H9 (cell line): ENCODE data around the gene NKX1-1. TPM values are rescaled to one million over a fixed set of nuclear protein-coding genes. Genes with fewer than 3 reads are reported as not detected.

Experiments
- DNase-seq: peaks from one replicate; pipeline ENCODE4 v3.0.0-alpha.2; 2017
- H2AFZ ChIP-seq: one replicate; pipeline ENCODE4 v1.6.1; 2013; ENCODE audit warnings: mild to moderate bottlenecking, low read length, control low read depth, moderate library complexity
- H2AK5ac ChIP-seq: 2 replicates; pipeline ENCODE4 v1.6.1; 2013; ENCODE audit warnings: low read length, control low read depth, mixed read lengths; ENCODE audit not compliant: insufficient read length
- H2BK120ac ChIP-seq: one replicate; pipeline ENCODE4 v1.6.1; 2013; ENCODE audit warnings: low read depth, mild to moderate bottlenecking, low read length, control low read depth, inconsistent platforms; ENCODE audit not compliant: poor library complexity, severe bottlenecking
- H2BK12ac ChIP-seq: 2 replicates; pipeline ENCODE4 v1.6.1; 2013; ENCODE audit warnings: low read length, control low read depth, mixed read lengths, low read depth; ENCODE audit not compliant: insufficient read length
- H2BK15ac ChIP-seq: 2 replicates; pipeline ENCODE4 v1.6.1; 2013; ENCODE audit warnings: low read depth, low read length, control low read depth
- H2BK20ac ChIP-seq: one replicate; pipeline ENCODE4 v1.6.1; 2013; ENCODE audit warnings: low read depth, mild to moderate bottlenecking, low read length, control low read depth, inconsistent platforms; ENCODE audit not compliant: poor library complexity, severe bottlenecking
- H2BK5ac ChIP-seq: 2 replicates; pipeline ENCODE4 v1.6.1; 2013; ENCODE audit warnings: low read length, control low read depth, mixed read lengths; ENCODE audit not compliant: insufficient read length
- H3K14ac ChIP-seq: 2 replicates; pipeline ENCODE4 v1.6.1; 2013; ENCODE audit warnings: low read length, control low read depth; ENCODE audit not compliant: insufficient read depth
- H3K18ac ChIP-seq: 2 replicates; pipeline ENCODE4 v1.6.1; 2013; ENCODE audit warnings: low read depth, mild to moderate bottlenecking, mixed read lengths, low read length, control low read depth; ENCODE audit not compliant: insufficient read length
- H3K23ac ChIP-seq: 2 replicates; pipeline ENCODE4 v1.6.1; 2013; ENCODE audit warnings: low read length, control low read depth, mixed read lengths, low read depth; ENCODE audit not compliant: insufficient read length
- H3K23me2 ChIP-seq: 2 replicates; pipeline ENCODE4 v1.6.1; 2013; ENCODE audit warnings: low read depth, mild to moderate bottlenecking, mixed read lengths, low read length, control low read depth; ENCODE audit not compliant: insufficient read length, poor library complexity, severe bottlenecking
- H3K27ac ChIP-seq: 2 replicates; pipeline ENCODE4 v1.5.1; 2013; ENCODE audit warnings: low read length, control low read depth, mixed read lengths, low read depth; ENCODE audit not compliant: insufficient read length
- H3K27me3 ChIP-seq: 2 replicates; pipeline ENCODE4 v1.6.1; 2013; ENCODE audit warnings: low read length, control low read depth, inconsistent platforms; ENCODE audit not compliant: insufficient read depth
- H3K4ac ChIP-seq: 2 replicates; pipeline ENCODE4 v1.6.1; 2013; ENCODE audit warnings: low read depth, mild to moderate bottlenecking, control low read depth, inconsistent platforms, low read length, moderate library complexity
- H3K4me1 ChIP-seq: 2 replicates; pipeline ENCODE4 v1.6.1; 2013; ENCODE audit warnings: low read length, control low read depth, inconsistent platforms; ENCODE audit not compliant: insufficient read depth
- H3K4me2 ChIP-seq: 2 replicates; pipeline ENCODE4 v1.6.1; 2013; ENCODE audit warnings: low read length, control low read depth, mixed read lengths; ENCODE audit not compliant: insufficient read length, insufficient read depth
- H3K56ac ChIP-seq: 2 replicates; pipeline ENCODE4 v1.6.1; 2013; ENCODE audit warnings: low read depth, mild to moderate bottlenecking, mixed read lengths, low read length, control low read depth; ENCODE audit not compliant: insufficient read length
- H3K79me1 ChIP-seq: 2 replicates; pipeline ENCODE4 v1.6.1; 2013; ENCODE audit warnings: low read depth, mild to moderate bottlenecking, moderate library complexity, low read length, control low read depth, inconsistent platforms; ENCODE audit not compliant: insufficient read depth, poor library complexity, severe bottlenecking
- H3K79me2 ChIP-seq: 2 replicates; pipeline ENCODE4 v1.6.1; 2013; ENCODE audit warnings: low read length, control low read depth, inconsistent platforms; ENCODE audit not compliant: insufficient read depth
- H3K9ac ChIP-seq: 2 replicates; pipeline ENCODE4 v1.6.1; 2013; ENCODE audit warnings: low read length, control low read depth, mixed read lengths; ENCODE audit not compliant: insufficient read length; ENCODE audit errors: extremely low read depth
- H3K9me3 ChIP-seq: one replicate; pipeline ENCODE4 v1.6.1; 2013; ENCODE audit warnings: low read depth, low read length, inconsistent platforms; ENCODE audit not compliant: control insufficient read depth
- H3T11ph ChIP-seq: one replicate; pipeline ENCODE4 v1.6.1; 2013; ENCODE audit warnings: mild to moderate bottlenecking, low read length, control low read depth, inconsistent platforms
- H4K20me1 ChIP-seq: one replicate; pipeline ENCODE4 v1.6.1; 2013; ENCODE audit not compliant: control insufficient read depth, insufficient read length, insufficient read depth
- H4K5ac ChIP-seq: 2 replicates; pipeline ENCODE4 v1.6.1; 2013; ENCODE audit warnings: low read depth, mild to moderate bottlenecking, mixed read lengths, low read length, control low read depth; ENCODE audit not compliant: insufficient read length
- H4K8ac ChIP-seq: replicated peaks from 2 replicates; pipeline ENCODE4 v1.6.1; 2013; ENCODE audit warnings: low read length, control low read depth, mixed read lengths, low read depth; ENCODE audit not compliant: insufficient read length
- H4K91ac ChIP-seq: 2 replicates; pipeline ENCODE4 v1.6.1; 2013; ENCODE audit warnings: low read depth, mild to moderate bottlenecking, moderate library complexity, mixed read lengths, low read length, control low read depth; ENCODE audit not compliant: insufficient read length
- H3K27ac Mint-ChIP-seq, 3 experiments: 2 replicates in 2 of 3; 3 replicates in 1 of 3; pipeline ENCODE4 v1.8.0; 2020 to 2021; ENCODE audit warnings: mixed read lengths in 3 of 3, mild to moderate bottlenecking in 1 of 3, moderate library complexity in 1 of 3
- H3K27me3 Mint-ChIP-seq: 2 replicates; pipeline ENCODE4 v1.8.0; 2021; ENCODE audit warnings: low read depth, mild to moderate bottlenecking, moderate library complexity, mixed read lengths
- H3K36me3 Mint-ChIP-seq, 3 experiments: 2 replicates in 2 of 3; 3 replicates in 1 of 3; pipeline ENCODE4 v1.8.0; 2020 to 2021; ENCODE audit warnings: low read depth in 3 of 3, mixed read lengths in 3 of 3; ENCODE audit not compliant: insufficient read depth in 1 of 3
- H3K4me1 Mint-ChIP-seq, 2 experiments: 2 replicates each; pipeline ENCODE4 v1.8.0; 2020; ENCODE audit warnings: mixed read lengths in 2 of 2
- H3K4me3 Mint-ChIP-seq, 2 experiments: 2 replicates in 1 of 2; 3 replicates in 1 of 2; pipeline ENCODE4 v1.8.0; 2020 to 2021; ENCODE audit warnings: mild to moderate bottlenecking in 2 of 2, mixed read lengths in 2 of 2, moderate library complexity in 1 of 2
- H3K9me3 Mint-ChIP-seq, 2 experiments: 2 replicates in 1 of 2; 3 replicates in 1 of 2; pipeline ENCODE4 v1.8.0; 2020; ENCODE audit warnings: mild to moderate bottlenecking in 2 of 2, mixed read lengths in 2 of 2, moderate library complexity in 1 of 2
- CTCF ChIP-seq: fragments of 200-600 bp; sonication (generic); conservative IDR thresholded peaks from 3 replicates; pipeline ENCODE4 v1.8.0; 2021; ENCODE audit warnings: antibody characterized with exemption, mild to moderate bottlenecking
- WGBS: extraction: QIAGEN DNeasy Blood & Tissue Kit; methylation state at CpG from one replicate; pipeline ENCODE4 v1.1.7; 2013; ENCODE audit warnings: missing lambda C conversion rate, low lambda C conversion rate, mixed read lengths; ENCODE audit not compliant: insufficient read length; ENCODE audit errors: extremely low coverage; 5-methylcytosine and 5-hydroxymethylcytosine counted together
- total RNA-seq: library from RNA; stranded (reverse); gene quantifications from 2 replicates; pipeline ENCODE4 v1.2.1, GENCODE V29; 2021

Gene NKX1-1
- total RNA-seq, 1 experiment from 2014 or later: not detected

- Mint-ChIP-seq H3K27ac (no peak overlapping the region), H3K9me3 (no peaks in the 10 kb centered on the region), H3K4me1 (no peaks in the 10 kb centered on the region), H3K36me3 (peaks cover 2 to 13% (median 10%) of the 10 kb centered on the region in 3 experiments; a peak in 5 of 7 replicates), H3K4me3 (no peak overlapping the region), H3K27me3 (no peaks in the 10 kb centered on the region)
- TF ChIP-seq CTCF: no peak
- no peak overlapping the region for H2BK120ac ChIP-seq
- H2BK5ac ChIP-seq: no peak overlapping the region
- H2AFZ ChIP-seq: no peak overlapping the region
- DNase-seq: no peak
- no peak overlapping the region for H3K27ac ChIP-seq
- no peaks in the 10 kb centered on the region for H3K9me3 ChIP-seq
- no peak overlapping the region for H3K9ac ChIP-seq
- H3K23ac ChIP-seq: no peak overlapping the region
- H3T11ph ChIP-seq: no peak overlapping the region
- H3K4ac ChIP-seq: no peak overlapping the region
- no peaks in the 10 kb centered on the region for H3K79me2 ChIP-seq
- WGBS: no CpG with 5 or more reads among the region's 36 CpGs
- peaks cover 3% of the 10 kb centered on the region for H4K20me1 ChIP-seq
- H2BK15ac ChIP-seq: no peak overlapping the region
- H3K4me1 ChIP-seq: no peaks in the 10 kb centered on the region
- no peaks in the 10 kb centered on the region for H3K79me1 ChIP-seq
- H3K56ac ChIP-seq: no peak overlapping the region
- H3K18ac ChIP-seq: no peak overlapping the region
- H2BK20ac ChIP-seq: no peak overlapping the region
- H4K5ac ChIP-seq: no peak overlapping the region
- no peaks in the 10 kb centered on the region for H3K23me2 ChIP-seq
- H4K91ac ChIP-seq: no peak overlapping the region
- H2BK12ac ChIP-seq: no peak overlapping the region
- H3K27me3 ChIP-seq: no peaks in the 10 kb centered on the region
- H4K8ac ChIP-seq: no peak overlapping the region
- H3K14ac ChIP-seq: no peak overlapping the region
- H3K4me2 ChIP-seq: no peak overlapping the region
- H2AK5ac ChIP-seq: no peak overlapping the region
These were observed 31.1 kb downstream of the NKX1-1 start for GRCh38 chr4:1375051-1375721.
